A673 (cell line): ENCODE results near the gene NR1I3. TPM values are rescaled to one million over a fixed set of nuclear protein-coding genes. Genes with fewer than 3 reads are reported as not detected.
A peak's percentile ranks its signal among the peaks of the same experiment; 100 is the strongest.

Experiments used
- Bru-seq: library from RNA; stranded (reverse); fragments of 400-500 nt; gene quantifications from one replicate; lab custom pipeline; 2021; lab: Mats Ljungman, UMichigan
- BruChase-seq, 2 experiments: library from RNA; stranded (reverse); fragments of 400-500 nt; gene quantifications; one replicate each; lab custom pipeline; 2021; lab: Mats Ljungman, UMichigan
- BruUV-seq: library from RNA; stranded (reverse); fragments of 400-500 nt; replicated peaks from 2 replicates; lab custom pipeline; 2021; lab: Mats Ljungman, UMichigan
- CTCF ChIA-PET: fragments of 300-600 bp; sonication (Branson Sonifier 250); formaldehyde crosslinking; loops from one replicate; lab custom pipeline; 2022; ENCODE audit warnings: antibody characterized with exemption; lab: Charles Lee
- POLR2A ChIA-PET: fragments of 300-600 bp; sonication (Branson Sonifier 250); formaldehyde crosslinking; loops from one replicate; lab custom pipeline; 2022; ENCODE audit warnings: antibody characterized with exemption; ENCODE audit not compliant: low non-redundant PET; lab: Charles Lee
- DNase-seq: peaks from one replicate; pipeline ENCODE4 v3.0.0-alpha.2; 2015; ENCODE audit warnings: low spot score
- H3K27ac ChIP-seq: fragments of 200-600 bp; sonication (generic); 2 replicates; pipeline ENCODE4 v1.5.1; 2016; ENCODE audit warnings: mixed run types, low read depth, mild to moderate bottlenecking, mixed read lengths, antibody characterized with exemption, low read length; ENCODE audit not compliant: poor library complexity, severe bottlenecking
- H3K27me3 ChIP-seq: fragments of 200-600 bp; sonication (generic); replicated peaks from 2 replicates; pipeline ENCODE4 v1.6.1; 2017; ENCODE audit warnings: mixed run types, low read depth, mild to moderate bottlenecking, mixed read lengths, antibody characterized with exemption, low read length; ENCODE audit not compliant: insufficient read depth, poor library complexity
- H3K36me3 ChIP-seq: fragments of 200-600 bp; sonication (generic); 2 replicates; pipeline ENCODE4 v1.6.1; 2016; ENCODE audit warnings: mixed run types, mild to moderate bottlenecking, mixed read lengths, antibody characterized with exemption, low read length; ENCODE audit not compliant: insufficient read depth, poor library complexity, severe bottlenecking
- H3K4me1 ChIP-seq: fragments of 200-600 bp; sonication (generic); 2 replicates; pipeline ENCODE4 v1.6.1; 2017; ENCODE audit warnings: mixed run types, mild to moderate bottlenecking, mixed read lengths, antibody characterized with exemption, low read length; ENCODE audit not compliant: insufficient read depth, poor library complexity, severe bottlenecking
- H3K4me3 ChIP-seq: fragments of 200-600 bp; sonication (generic); 2 replicates; pipeline ENCODE4 v1.5.1; 2016; ENCODE audit warnings: low read depth, mixed run types, mild to moderate bottlenecking, mixed read lengths, low read length; ENCODE audit not compliant: poor library complexity, severe bottlenecking
- H3K9me3 ChIP-seq: fragments of 200-600 bp; sonication (generic); 2 replicates; pipeline ENCODE4 v1.6.1; 2016; ENCODE audit warnings: mixed run types, low read depth, mild to moderate bottlenecking, mixed read lengths, antibody characterized with exemption, low read length; ENCODE audit not compliant: poor library complexity, severe bottlenecking
- CTCF ChIP-seq: fragments of 300-800, 200-600 bp; sonication (generic); conservative IDR thresholded peaks from 2 replicates; pipeline ENCODE4 v1.5.1; 2017; ENCODE audit warnings: low read depth, mild to moderate bottlenecking, antibody characterized with exemption, low read length, moderate library complexity, mixed read lengths
- EZH2 ChIP-seq: fragments of 200-600 bp; sonication (generic); IDR thresholded peaks from 2 replicates; pipeline ENCODE4 v1.6.1; 2017; ENCODE audit warnings: borderline replicate concordance, low read depth, mild to moderate bottlenecking, mixed read lengths, antibody characterized with exemption, low read length; ENCODE audit not compliant: poor library complexity, severe bottlenecking
- intact Hi-C: fragments of 100-400 bp; cut with micrococcal nuclease; formaldehyde crosslinking; loops from one replicate; pipeline ENCODE4 v1.10.0; 2022; ENCODE audit not compliant: unreplicated experiment
- long read RNA-seq: library from polyadenylated mRNA; stranded (forward); transcript quantifications from one replicate; pipeline ENCODE4 v2.0.0, GENCODE V29; 2022
- total RNA-seq: library from RNA; stranded (reverse); gene quantifications from 2 replicates; pipeline ENCODE4 v1.2.3, GENCODE V29; 2021

NR1I3 gene, protein sequence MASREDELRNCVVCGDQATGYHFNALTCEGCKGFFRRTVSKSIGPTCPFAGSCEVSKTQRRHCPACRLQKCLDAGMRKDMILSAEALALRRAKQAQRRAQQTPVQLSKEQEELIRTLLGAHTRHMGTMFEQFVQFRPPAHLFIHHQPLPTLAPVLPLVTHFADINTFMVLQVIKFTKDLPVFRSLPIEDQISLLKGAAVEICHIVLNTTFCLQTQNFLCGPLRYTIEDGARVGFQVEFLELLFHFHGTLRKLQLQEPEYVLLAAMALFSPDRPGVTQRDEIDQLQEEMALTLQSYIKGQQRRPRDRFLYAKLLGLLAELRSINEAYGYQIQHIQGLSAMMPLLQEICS
- total RNA-seq (not detected in 2 replicates), Bru-seq, nascent RNA (percentile 9 among the genes with signal in this experiment), BruChase-seq, experiment 1, labeled RNA remaining after a 2-hour chase (not detected), BruChase-seq, experiment 2, labeled RNA remaining after a 6-hour chase (not detected)
- long read RNA-seq = 0 reads

DNA sequence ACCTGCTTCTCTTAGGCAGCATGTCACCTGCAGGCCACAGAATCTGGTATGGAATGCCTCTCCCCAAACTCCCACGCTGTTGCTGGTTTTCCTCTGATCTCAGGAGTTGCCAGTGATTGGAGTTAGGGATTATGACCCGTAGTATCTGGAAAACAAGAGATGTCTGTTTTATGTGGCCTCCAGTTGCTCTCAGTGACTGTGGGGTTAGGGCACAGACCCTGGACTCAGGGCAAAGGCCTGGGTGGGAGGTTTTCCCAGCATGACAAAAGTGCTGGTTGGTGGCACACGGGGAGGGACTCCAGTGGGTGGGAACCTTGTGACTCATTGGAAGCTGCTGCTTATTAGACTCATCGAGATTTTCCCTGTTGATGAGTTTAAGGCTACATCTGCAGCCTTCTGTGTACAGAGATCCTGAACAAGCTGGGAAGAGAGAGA, at the start of gene NR1I3:
Gene NR1I3 (minus strand): TSS at position 165 of the 435 bp plus-strand sequence. CDS start 1,638 bp downstream, outside the sequence.
- no peak for DNase-seq
- ChIA-PET POLR2A (no interaction called here), CTCF (interaction anchor here (1.0 kb wide), 1 partner anchor 12 kb away, joined by 4 read pairs; the partner anchor contains the start of gene TOMM40L)
- Histone ChIP-seq H3K27me3 (no peaks in the 10 kb centered on the region), H3K36me3 (no peaks in the 10 kb centered on the region), H3K9me3 (no peaks in the 10 kb centered on the region), H3K27ac (no peak within 1 kb of the TSS), H3K4me3 (no peak within 1 kb of the TSS), H3K4me1 (no peaks in the 10 kb centered on the region)
- no TSS peak for BruUV-seq
- intact Hi-C loops = no loop called here
- TF ChIP-seq EZH2 = no peak
- no peak for TF ChIP-seq CTCF

GRCh38 chr1:161287482-161288054, 49.6 kb upstream of the NR1I3 start:
- ChIA-PET CTCF (no interaction called here), POLR2A (no interaction called here)
- no peak overlapping the region for H3K27ac ChIP-seq
- H3K4me1 ChIP-seq = no peaks in the 10 kb centered on the region
- no peaks in the 10 kb centered on the region for H3K36me3 ChIP-seq
- H3K4me3 ChIP-seq = no peak overlapping the region
- BruUV-seq = no TSS peak
- H3K9me3 ChIP-seq = no peaks in the 10 kb centered on the region
- intact Hi-C loops = no loop called here
- TF ChIP-seq CTCF = no peak
- H3K27me3 ChIP-seq = peaks cover 12% of the 10 kb centered on the region
- DNase-seq = no peak

DNA sequence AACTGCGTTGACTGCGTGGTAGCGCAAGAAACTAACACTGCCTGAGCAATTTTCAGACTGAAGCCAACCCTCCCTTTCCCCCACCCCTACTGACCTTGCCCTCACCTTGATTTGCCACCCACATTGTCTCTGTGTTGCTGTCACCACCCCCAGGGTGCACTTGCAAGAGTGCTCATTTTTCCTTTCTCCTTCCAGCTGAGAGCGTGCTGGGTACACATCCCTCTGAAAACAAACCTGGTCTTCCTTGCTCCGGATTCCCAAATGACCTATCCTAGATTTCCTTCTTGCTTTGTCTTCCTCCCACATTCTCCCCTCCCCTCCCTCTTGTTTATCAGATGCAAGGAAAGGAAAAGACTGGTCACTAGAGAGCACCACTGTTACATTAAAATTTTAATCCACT, 47.5 kb upstream of the NR1I3 start:
- intact Hi-C loops = no loop called here
- peaks cover 15% of the 10 kb centered on the region for H3K27me3 ChIP-seq
- no peak overlapping the region for H3K4me3 ChIP-seq
- H3K4me1 ChIP-seq = no peaks in the 10 kb centered on the region
- DNase-seq = no peak
- TF ChIP-seq CTCF (no peak), EZH2 (no peak)
- CTCF ChIA-PET = no interaction called here
- H3K27ac ChIP-seq = no peak overlapping the region
- H3K9me3 ChIP-seq = no peaks in the 10 kb centered on the region
- no peaks in the 10 kb centered on the region for H3K36me3 ChIP-seq
- POLR2A ChIA-PET = no interaction called here
- no TSS peak for BruUV-seq
